Activated CD8-positive, alpha-beta memory T cell treated with anti-CD3 and anti-CD28 coated beads for 36 hours (primary cell): ENCODE measurements around the gene GALNT11. TPM values are rescaled to one million over a fixed set of nuclear protein-coding genes. Genes with fewer than 3 reads are reported as not detected.
"Not testable (repeated sequence)": the region's sequence is repeated elsewhere in the genome, so short reads cannot be mapped to it uniquely, and the experiment has no call there.

ENCODE experiments used
- CTCF ChIA-PET: fragments of 350-600 bp; sonication (Branson Sonifier 250); formaldehyde crosslinking; loops from one replicate; lab custom pipeline; 2021; ENCODE audit warnings: antibody characterized with exemption; lab: Charles Lee
- POLR2A ChIA-PET: fragments of 350-600 bp; sonication (Branson Sonifier 250); formaldehyde crosslinking; loops from one replicate; lab custom pipeline; 2021; ENCODE audit warnings: antibody characterized with exemption; lab: Charles Lee
- total RNA-seq, 2 experiments: library from RNA; stranded (reverse); gene quantifications; one replicate each; pipeline ENCODE4 v1.2.3, GENCODE V29; 2021

GALNT11 gene
- total RNA-seq = 10 to 100 TPM; 18.0 to 21.8 TPM

- ChIA-PET POLR2A (no interaction called here), CTCF (interaction anchor here (0.7 kb wide), 1 partner anchor 193 kb away, joined by 3 read pairs; no protein-coding TSS in a partner anchor)
Observed at GRCh38 chr7:152025077-152025936, at the start of gene GALNT11. Gene GALNT11 (plus strand): TSS chr7:152025674. CDS start chr7:152094228, 68,554 bp downstream.

DNA sequence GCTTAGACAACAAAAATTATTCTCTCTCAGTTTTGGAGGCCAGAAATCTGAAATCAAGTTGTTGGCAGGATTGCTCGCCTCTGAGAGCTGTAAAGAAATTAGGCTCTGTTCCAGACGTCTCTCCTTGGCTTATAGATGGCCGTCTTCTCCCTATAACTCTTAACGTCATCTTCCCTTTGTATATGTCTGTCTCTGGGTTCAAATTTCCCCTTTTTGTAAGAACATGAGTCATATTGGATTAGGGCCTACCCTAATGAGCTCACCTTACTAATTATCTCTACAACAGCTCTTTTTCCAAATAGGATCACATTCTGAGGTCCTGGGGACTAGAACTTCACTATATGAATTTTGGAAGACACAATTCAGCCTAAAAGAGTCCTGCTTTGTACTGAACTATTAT lies 46.9 kb upstream of the GALNT11 start:
- ChIA-PET CTCF (no interaction called here), POLR2A (no interaction called here)

GRCh38 chr7:151981223-151981622 lies 44.3 kb upstream of the GALNT11 start:
- CTCF ChIA-PET = no interaction called here
- POLR2A ChIA-PET = no interaction called here

DNA sequence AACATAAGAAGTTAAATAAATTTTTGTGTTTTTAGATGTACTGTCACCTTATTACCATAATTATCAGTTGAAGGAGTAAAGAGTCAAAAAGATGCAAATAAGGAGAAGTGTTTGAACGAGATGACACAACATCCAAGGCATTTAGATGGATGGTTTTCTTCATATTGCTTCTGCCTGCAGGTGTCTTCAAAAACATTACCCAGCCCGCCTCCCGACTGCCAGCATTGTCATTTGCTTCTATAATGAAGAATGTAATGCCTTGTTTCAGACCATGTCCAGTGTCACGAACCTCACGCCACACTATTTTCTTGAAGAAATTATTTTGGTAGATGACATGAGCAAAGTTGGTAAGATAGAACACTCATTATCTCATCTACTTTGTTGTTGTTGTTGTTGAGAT lies 42.7 kb upstream of the GALNT11 start:
- ChIA-PET POLR2A (no interaction called here), CTCF (no interaction called here)

GRCh38 chr7:151984612-151985011 lies 40.9 kb upstream of the GALNT11 start:
- CTCF ChIA-PET = no interaction called here

DNA sequence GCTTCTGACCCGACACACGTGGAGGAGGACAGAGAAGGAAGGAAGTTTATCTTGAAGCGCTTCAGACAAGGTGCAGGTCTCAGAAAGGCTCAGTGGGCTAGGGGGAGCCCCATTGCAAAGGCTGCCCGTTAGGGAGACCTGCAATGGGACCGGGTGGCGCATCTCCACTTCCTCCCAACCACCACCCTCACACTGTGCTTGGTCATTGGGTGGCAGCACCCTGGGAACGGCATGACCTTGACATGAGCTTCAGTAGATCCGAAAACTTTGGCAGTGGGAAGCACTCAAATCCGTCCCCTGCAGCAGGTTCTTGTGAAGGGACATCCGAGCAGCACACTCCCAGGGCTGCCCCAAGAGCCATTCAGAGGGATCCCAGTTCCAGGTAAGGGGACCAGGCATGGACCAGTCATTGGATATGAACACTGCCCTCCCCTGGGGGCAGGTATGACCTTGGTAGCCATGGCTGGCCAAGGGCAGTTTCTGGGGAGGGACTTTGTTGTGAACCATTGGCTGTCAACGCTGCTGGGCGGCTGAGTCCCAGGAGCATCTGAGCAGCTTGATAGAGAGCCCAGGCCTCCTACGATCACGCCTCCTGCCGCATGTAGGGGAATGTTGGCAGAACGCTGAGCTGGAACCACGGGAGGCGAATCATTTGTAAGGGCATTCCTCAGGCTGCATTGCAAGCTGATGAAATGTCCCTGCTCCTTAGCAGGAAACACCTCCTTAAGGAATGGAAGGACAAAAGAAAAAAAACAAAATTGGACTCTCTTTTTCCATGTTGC lies 37.5 kb upstream of the GALNT11 start:
- POLR2A ChIA-PET = no interaction called here
- CTCF ChIA-PET = no interaction called here

More at GRCh38 chr7:151984612-151985011, 40.9 kb upstream of the GALNT11 start:
- POLR2A ChIA-PET = no interaction called here

DNA sequence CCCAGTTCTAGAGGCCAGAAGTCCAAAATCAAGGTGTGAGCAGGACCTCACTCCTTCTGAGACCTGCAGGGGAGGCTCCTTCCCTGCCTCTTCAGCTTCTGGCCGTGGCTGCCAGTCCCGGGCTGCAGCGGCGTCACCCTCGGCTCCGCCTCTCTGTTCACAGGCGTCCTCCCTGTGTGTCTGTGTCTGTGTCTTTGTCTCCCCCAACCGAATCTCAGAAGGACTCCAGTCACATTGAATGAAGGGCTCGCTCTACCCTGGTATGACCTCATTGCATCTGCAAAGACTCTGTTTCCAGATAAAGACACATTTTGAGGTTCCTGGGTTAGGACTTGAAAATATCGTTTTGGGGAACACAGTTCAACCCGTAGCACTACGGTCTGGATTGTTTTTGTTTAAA lies 33.1 kb upstream of the GALNT11 start:
- ChIA-PET CTCF (no interaction called here), POLR2A (no interaction called here)

GRCh38 chr7:151993977-151994676 lies 31.3 kb upstream of the GALNT11 start:
- POLR2A ChIA-PET = no interaction called here
- CTCF ChIA-PET = no interaction called here

GRCh38 chr7:151999424-152000090 lies 25.9 kb upstream of the GALNT11 start:
- ChIA-PET CTCF (interaction anchor here (0.9 kb wide), 1 partner anchor 13 kb away, joined by 3 read pairs; no protein-coding TSS in a partner anchor), POLR2A (no interaction called here)

- CTCF ChIA-PET = no interaction called here
Observed at GRCh38 chr7:152000191-152000590, 25.3 kb upstream of the GALNT11 start.

GRCh38 chr7:152006336-152006735 lies 19.1 kb upstream of the GALNT11 start:
- ChIA-PET POLR2A (no interaction called here), CTCF (no interaction called here)

More at GRCh38 chr7:152000191-152000590, 25.3 kb upstream of the GALNT11 start:
- POLR2A ChIA-PET = no interaction called here

- POLR2A ChIA-PET = no interaction called here
Observed at GRCh38 chr7:152011860-152012259, 13.6 kb upstream of the GALNT11 start.

DNA sequence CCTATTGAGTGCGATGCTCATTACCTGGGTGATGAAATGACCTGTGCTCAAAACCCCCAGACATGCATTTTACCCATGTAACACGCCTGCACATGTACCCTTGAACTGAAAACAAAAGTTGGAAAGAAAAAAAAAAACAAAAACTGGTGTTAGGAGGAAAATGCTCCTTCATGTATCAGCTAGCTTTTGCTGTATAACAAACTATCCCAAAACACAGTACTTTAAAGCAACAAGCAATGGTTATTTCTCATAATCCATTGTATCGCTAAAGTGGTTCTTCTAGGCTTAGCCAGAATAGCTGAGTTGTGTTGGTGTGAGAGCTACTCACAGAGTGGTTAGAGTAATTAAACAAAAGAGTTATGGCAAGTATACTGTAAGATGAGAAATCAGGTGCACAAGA lies 12.2 kb upstream of the GALNT11 start:
- POLR2A ChIA-PET = no interaction called here
- CTCF ChIA-PET = no interaction called here

More at GRCh38 chr7:152011860-152012259, 13.6 kb upstream of the GALNT11 start:
- CTCF ChIA-PET = no interaction called here

GRCh38 chr7:152013974-152014373 lies 11.5 kb upstream of the GALNT11 start:
- ChIA-PET POLR2A (no interaction called here), CTCF (no interaction called here)

DNA sequence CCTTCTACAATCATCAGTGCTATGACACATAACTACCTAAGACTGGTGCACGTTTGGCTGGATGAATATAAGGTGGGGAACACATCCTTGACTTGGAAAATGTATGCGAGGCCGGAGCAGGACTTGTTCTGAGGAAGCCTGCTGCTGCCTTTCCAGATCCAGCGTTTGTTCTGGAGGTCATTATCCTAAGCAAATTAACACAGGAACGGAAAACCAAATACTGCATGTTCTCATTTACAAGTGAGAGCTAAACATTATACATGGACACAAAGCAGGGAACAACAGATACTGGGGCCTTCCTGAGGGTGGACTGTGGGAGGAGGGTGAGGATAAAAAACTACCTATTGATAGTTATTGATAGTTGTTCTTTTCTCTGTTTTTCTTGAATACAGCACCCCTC lies 10.8 kb upstream of the GALNT11 start:
- CTCF ChIA-PET = no interaction called here
- POLR2A ChIA-PET = no interaction called here

GRCh38 chr7:152015600-152015999 lies 9.9 kb upstream of the GALNT11 start:
- CTCF ChIA-PET = no interaction called here
- POLR2A ChIA-PET = no interaction called here

GRCh38 chr7:152016947-152017346 lies 8.5 kb upstream of the GALNT11 start:
- POLR2A ChIA-PET = no interaction called here
- CTCF ChIA-PET = no interaction called here

- CTCF ChIA-PET, POLR2A ChIA-PET: not testable (repeated sequence)
Observed at GRCh38 chr7:152017683-152018082, 7.8 kb upstream of the GALNT11 start.

DNA sequence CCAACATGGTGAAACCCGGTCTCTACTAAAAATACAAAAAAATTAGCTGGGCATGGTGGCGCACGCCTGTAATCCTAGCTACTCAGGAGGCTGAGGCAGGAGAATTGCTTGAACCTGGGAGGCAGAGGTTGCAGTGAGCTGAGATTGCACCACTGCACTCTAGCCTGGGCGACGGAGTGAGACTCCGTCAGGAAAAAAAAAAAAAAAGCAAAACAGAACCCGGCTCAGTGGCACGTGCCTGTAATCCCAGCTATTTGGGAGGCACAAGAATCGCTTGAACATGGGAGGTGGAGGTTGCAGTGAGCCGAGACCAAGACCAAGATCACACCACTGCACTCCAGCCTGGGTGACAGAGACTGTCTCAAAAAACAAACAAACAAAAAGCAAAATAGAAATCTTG lies 3.7 kb upstream of the GALNT11 start:
- CTCF ChIA-PET, POLR2A ChIA-PET: not testable (repeated sequence)
